Heart right ventricle (tissue), 16 donors: ENCODE data around the gene VIL1. TPM values are rescaled to one million over a fixed set of nuclear protein-coding genes. Genes with fewer than 3 reads are reported as not detected.

Experiments used
- ATAC-seq, 8 donors: fragments of 200-7000 bp; cut with Tn5 transposase; one replicate each; pipeline ENCODE4 v1.9.1; 2020; ENCODE audit warnings: mild to moderate bottlenecking in 8 of 8, moderate library complexity in 8 of 8, moderate number of reproducible peaks in 1 of 8
- DNase-seq, 2 donors: peaks; one replicate each; pipeline ENCODE4 v3.0.0-alpha.2; 2020
- H3K27ac ChIP-seq, 10 donors: fragments of 200-600 bp; sonication (generic) in 2 of 10; one replicate each; pipeline versions ENCODE4 v1.5.0 to v1.8.0; 2020 to 2022; ENCODE audit warnings: mild to moderate bottlenecking in 3 of 10
- H3K27me3 ChIP-seq, 7 donors: fragments of 200-600 bp; one replicate each; pipeline ENCODE4 v1.8.0; 2021 to 2022; ENCODE audit warnings: mild to moderate bottlenecking in 2 of 7
- H3K36me3 ChIP-seq, 9 donors: fragments of 200-600 bp; sonication (generic) in 1 of 9; one replicate each; pipeline versions ENCODE4 v1.5.0 to v1.8.0; 2020 to 2022; ENCODE audit warnings: mild to moderate bottlenecking in 2 of 9
- H3K4me1 ChIP-seq, 9 donors: fragments of 200-600 bp; sonication (generic) in 1 of 9; one replicate each; pipeline versions ENCODE4 v1.5.0 to v1.8.0; 2020 to 2022; ENCODE audit warnings: mild to moderate bottlenecking in 4 of 9
- H3K4me3 ChIP-seq, 10 donors: fragments of 200-600 bp; sonication (generic) in 2 of 10; one replicate each; pipeline versions ENCODE4 v1.5.0 to v1.8.0; 2020 to 2022; ENCODE audit warnings: mild to moderate bottlenecking in 7 of 10, moderate library complexity in 2 of 10
- H3K9me3 ChIP-seq, 11 donors: fragments of 200-600 bp in 10 of 11; sonication (generic) in 2 of 11; one replicate each; pipeline versions ENCODE4 v1.5.0 to v1.8.0; 2013 to 2022; ENCODE audit warnings: mild to moderate bottlenecking in 2 of 11, control low read depth in 1 of 11, moderate library complexity in 1 of 11
- WGBS, 2 donors: extraction: QIAGEN DNeasy Blood & Tissue Kit; methylation state at CpG; one replicate each; pipeline ENCODE4 v1.1.7; 2013; ENCODE audit warnings: inconsistent platforms in 1 of 2; 5-methylcytosine and 5-hydroxymethylcytosine counted together
- intact Hi-C, 10 donors: fragments of 100-400 bp; cut with DNase I; formaldehyde crosslinking; loops; one replicate each; pipeline versions ENCODE4 v1.11.1 to v1.14.2; 2022
- polyA plus RNA-seq, 2 donors: library from polyadenylated mRNA; stranded (reverse); fragments of 200-250 nt; gene quantifications; one replicate each; pipeline ENCODE4 v1.2.3, GENCODE V29; 2013
- total RNA-seq, 10 donors: library from RNA; stranded (reverse); fragmentation: NEBNext Ultra II Directional in 3 of 10; extraction: Animal tissue kit (Norgen Biotek cat#: 25700) in 3 of 10; gene quantifications; one replicate each; pipeline versions ENCODE4 v1.2.1 to v1.2.4, GENCODE V29; 2021 to 2023
- TF ChIP-seq, protein P1 (sequence below), 9 donors: fragments of 200-600 bp; sonication (generic) in 2 of 9; IDR thresholded peaks; one replicate each; pipeline versions ENCODE4 v1.5.0 to v1.8.0; 2021 to 2022; ENCODE audit warnings: antibody characterized with exemption in 9 of 9, mild to moderate bottlenecking in 5 of 9, moderate library complexity in 1 of 9
- donor health status: Arrhythmogenic right ventricular cardiomyopathy.
- donor health status: ischemic (EF 13 %, LVEDD 7.1; RV severe dilation, severe dysfunction).
- donor health status: healthy with polysubstance abuse.
- donor health status: DM: no; HTN: yes; CAD: no.
- donor health status: DM: no; HTN: no; CAD: no.
- donor health status: ischemic (EF 25% LVEDD 6.9; RV normal size, moderate dysfunction).
- donor health status: ischemic (EF 25% LVEDD 5.7; RV mildly dilated, moderate dysfunction).
- donor health status: healthy.
- donor health status: DM: yes; HTN: yes; CAD: no.
- donor health status: Ischemic cardiomyopathy.
- donor health status: ischemic (EF 35%, LVEDD 5.7; RV mildly dilated, moderate dysfunction).
- donor health status: nonischemic (EF 11% LVEDD 7.7; RV severe dilation, severe dysfunction).
- donor health status: DM: yes; HTN: yes; CAD: no.
- donor health status: PGD.
- donor health status: ischemic (EF 29% LVEDD 5.4; RV normal size, mild dysfunction).
- donor health status: nonischemic (EF 23%, LVEDD 6.1; RV moderate dilation, normal function).

VIL1 gene
- total and polyA plus RNA-seq, 12 donors: 0.06 TPM; not detected in 11

DNA sequence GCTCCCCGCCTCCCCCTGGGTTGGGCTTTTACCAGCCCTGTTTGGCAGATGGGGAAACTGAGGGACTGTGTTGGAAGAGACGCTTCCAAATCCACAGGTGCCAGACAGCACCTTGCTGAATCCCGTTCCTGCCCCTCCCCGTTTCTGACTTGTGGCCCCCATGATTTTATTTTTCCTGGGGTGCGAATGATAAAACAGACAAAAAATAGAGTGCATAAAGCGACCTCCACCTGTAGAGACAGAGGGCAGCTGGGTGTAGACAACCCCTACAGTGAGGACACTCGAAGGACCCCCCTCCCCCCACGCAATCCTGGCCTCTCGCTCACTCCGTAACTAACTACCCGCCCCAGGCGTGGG, 21.5 kb upstream of the VIL1 start:
- ATAC-seq: peak in 4 of 8 donors; percentile 4 to 39 (median 30)
- WGBS, 2 donors: 3 to 5% methylated on average over 12 of the region's 12 CpGs
- H3K4me1 ChIP-seq: peaks cover 13 to 65% (median 42%) of the 10 kb centered on the region in 9 donors

DNA sequence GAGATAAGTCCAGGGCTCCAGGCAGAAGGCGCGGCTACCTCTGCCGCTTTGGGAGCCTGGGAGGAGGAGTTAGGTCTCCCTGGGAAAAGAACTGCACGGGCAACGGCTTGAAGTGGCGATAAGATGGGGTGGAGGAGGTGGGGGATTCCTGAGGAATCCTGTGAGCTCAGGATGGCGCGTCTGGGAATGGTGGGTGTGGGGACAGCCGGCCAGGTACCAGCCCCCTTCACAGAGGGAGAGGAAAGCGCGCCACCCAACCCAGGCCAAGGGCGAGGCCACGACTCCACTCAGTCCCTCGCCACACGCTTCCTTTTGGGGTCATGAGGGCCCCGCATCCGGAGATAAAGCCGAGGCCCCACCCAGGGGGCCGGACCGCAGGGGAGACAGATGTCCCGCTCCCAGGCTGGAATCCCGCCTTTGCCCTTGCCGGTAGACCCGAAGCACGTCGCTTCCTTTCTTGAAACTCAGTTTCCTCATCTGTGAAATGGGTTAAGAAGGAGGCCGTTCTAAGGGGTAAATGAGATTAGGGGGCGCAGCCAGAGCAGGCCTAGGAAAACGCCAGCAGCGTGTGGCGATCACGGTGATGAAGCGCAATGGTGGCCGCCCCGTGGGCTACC, 21.0 kb upstream of the VIL1 start:
- ATAC-seq: peak; percentile 2 to 38 (median 21)
- DNase-seq: peak; percentile 85 to 86
- Histone ChIP-seq H3K27ac (peak overlapping the region; percentile 98 to 100 (median 100)), H3K4me1 (peaks cover 14 to 69% (median 47%) of the 10 kb centered on the region in 9 donors), H3K36me3 (peaks cover 0 to 32% (median 16%) of the 10 kb centered on the region in 9 donors), H3K4me3 (peak overlapping the region; percentile 45 to 100 (median 98)), H3K9me3 (no peaks in the 10 kb centered on the region), H3K27me3 (no peaks in the 10 kb centered on the region)
- intact Hi-C loops: loop anchor here in 9 of 10 donors (2.0 to 10.0 kb wide), 9 partner anchors 31 to 169 kb away; partner anchors contain the start of genes AAMP (in 6 of the 9), PNKD (in 6 of the 9), TMBIM1 (in 4 of the 9) and CNOT9 (in 1 of the 9)
- 0% methylated on average over 32 to 35 of the region's 35 CpGs for WGBS, 2 donors
- TF ChIP-seq, protein P1, sequence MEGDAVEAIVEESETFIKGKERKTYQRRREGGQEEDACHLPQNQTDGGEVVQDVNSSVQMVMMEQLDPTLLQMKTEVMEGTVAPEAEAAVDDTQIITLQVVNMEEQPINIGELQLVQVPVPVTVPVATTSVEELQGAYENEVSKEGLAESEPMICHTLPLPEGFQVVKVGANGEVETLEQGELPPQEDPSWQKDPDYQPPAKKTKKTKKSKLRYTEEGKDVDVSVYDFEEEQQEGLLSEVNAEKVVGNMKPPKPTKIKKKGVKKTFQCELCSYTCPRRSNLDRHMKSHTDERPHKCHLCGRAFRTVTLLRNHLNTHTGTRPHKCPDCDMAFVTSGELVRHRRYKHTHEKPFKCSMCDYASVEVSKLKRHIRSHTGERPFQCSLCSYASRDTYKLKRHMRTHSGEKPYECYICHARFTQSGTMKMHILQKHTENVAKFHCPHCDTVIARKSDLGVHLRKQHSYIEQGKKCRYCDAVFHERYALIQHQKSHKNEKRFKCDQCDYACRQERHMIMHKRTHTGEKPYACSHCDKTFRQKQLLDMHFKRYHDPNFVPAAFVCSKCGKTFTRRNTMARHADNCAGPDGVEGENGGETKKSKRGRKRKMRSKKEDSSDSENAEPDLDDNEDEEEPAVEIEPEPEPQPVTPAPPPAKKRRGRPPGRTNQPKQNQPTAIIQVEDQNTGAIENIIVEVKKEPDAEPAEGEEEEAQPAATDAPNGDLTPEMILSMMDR (IDR thresholded peaks at IDR 0.05): no peak

More for the DNA sequence above, 21.5 kb upstream of the VIL1 start:
- TF ChIP-seq, protein P1 (IDR thresholded peaks at IDR 0.05): no peak
- Histone ChIP-seq H3K27me3 (no peaks in the 10 kb centered on the region), H3K36me3 (peaks cover 0 to 32% (median 11%) of the 10 kb centered on the region in 9 donors), H3K27ac (peak overlapping the region; percentile 98 to 100 (median 100)), H3K4me3 (peak overlapping the region; percentile 45 to 100 (median 98)), H3K9me3 (no peaks in the 10 kb centered on the region)
- intact Hi-C loops: loop anchor here in 9 of 10 donors (2.0 to 10.0 kb wide), 8 partner anchors 31 to 170 kb away; partner anchors contain the start of genes AAMP (in 6 of the 9), PNKD (in 6 of the 9), TMBIM1 (in 4 of the 9) and CNOT9 (in 1 of the 9)
- no peak for DNase-seq

DNA sequence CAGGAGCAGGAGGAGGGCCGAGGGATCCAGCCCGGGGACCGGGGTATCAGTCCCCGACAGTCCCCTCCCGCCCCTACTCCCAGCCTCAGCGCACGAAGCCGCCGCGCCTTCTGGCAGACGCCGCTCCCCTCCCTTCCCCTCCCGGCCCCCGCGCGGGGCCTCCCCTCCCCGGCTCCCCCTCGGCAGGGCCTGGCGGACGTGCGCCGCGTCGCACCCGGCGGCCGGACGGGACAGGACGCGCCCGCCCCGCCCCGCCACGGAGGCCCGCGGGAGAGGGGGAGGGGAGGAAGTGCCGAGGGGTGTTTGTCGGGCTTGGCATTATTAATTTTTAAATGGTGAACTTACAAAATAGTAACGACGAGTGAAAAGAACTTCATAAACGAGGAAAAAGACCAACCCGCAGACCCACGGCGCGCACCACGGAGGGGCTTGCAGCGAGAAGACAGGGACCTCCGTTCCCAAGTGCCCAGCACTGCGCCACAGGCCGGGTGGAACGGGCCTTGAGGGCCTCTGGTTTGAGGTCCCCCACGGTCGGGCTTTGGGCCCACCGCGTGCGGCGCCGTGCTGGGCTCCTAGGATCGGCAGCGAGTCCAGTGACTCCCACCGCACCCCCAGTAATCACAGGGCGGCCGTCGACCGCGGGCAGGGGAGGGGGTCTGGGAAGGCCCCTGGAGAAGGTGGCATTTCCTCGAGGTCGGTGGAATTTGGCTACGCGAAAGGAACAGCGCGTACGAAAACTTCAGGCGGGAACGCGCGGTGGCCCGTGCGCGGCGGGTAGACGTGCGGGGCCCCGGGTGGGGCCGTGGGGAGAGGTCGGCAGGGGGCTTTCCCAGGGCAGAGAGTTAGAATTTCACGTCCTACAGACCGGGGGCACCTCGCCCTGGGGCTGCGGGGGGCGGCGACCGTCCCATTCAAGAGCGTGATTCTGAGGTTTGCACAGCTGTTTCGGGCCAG, 20.2 kb upstream of the VIL1 start:
- Histone ChIP-seq H3K36me3 (peaks cover 0 to 36% (median 23%) of the 10 kb centered on the region in 9 donors), H3K27ac (peak overlapping the region; percentile 98 to 100 (median 100)), H3K9me3 (no peaks in the 10 kb centered on the region), H3K27me3 (no peaks in the 10 kb centered on the region), H3K4me1 (peaks cover 14 to 72% (median 48%) of the 10 kb centered on the region in 9 donors), H3K4me3 (peak overlapping the region; percentile 45 to 100 (median 98))
- ATAC-seq (peak; percentile 47 to 65 (median 57)), DNase-seq (peak; percentile 87 to 91)
- 1% methylated on average over 89 to 94 of the region's 95 CpGs for WGBS, 2 donors
- intact Hi-C loops: loop anchor here in 9 of 10 donors (2.0 to 10.0 kb wide), 7 partner anchors 94 to 169 kb away; partner anchors contain the start of genes AAMP (in 6 of the 9), PNKD (in 6 of the 9), TMBIM1 (in 4 of the 9) and CNOT9 (in 1 of the 9)
- TF ChIP-seq, protein P1 (IDR thresholded peaks at IDR 0.05): peak in 3 of 9 donors; percentile 3 to 20 (median 4)
